Neural cell (in vitro differentiated cells): ENCODE data around the gene ATXN7L3. TPM values are rescaled to one million over a fixed set of nuclear protein-coding genes. Genes with fewer than 3 reads are reported as not detected.
A peak's percentile ranks its signal among the peaks of the same experiment; 100 is the strongest.

ENCODE experiments used
- H2AFZ ChIP-seq: fragments of 200-600, 300-800 bp; sonication (generic), shearing (Covaris generic); 2 replicates; pipeline ENCODE4 v1.6.0; 2014; ENCODE audit warnings: low read depth, mild to moderate bottlenecking, antibody characterized with exemption, low read length, moderate library complexity
- H3F3A ChIP-seq: fragments of 200-600 bp; shearing (Covaris generic); 2 replicates; pipeline ENCODE4 v1.6.1; 2016; ENCODE audit warnings: mild to moderate bottlenecking, moderate library complexity, mixed read lengths, antibody characterized with exemption, low read length; ENCODE audit not compliant: insufficient read depth, poor library complexity, severe bottlenecking
- H3K27ac ChIP-seq: fragments of 200-600, 300-800 bp; sonication (generic), shearing (Covaris generic); 2 replicates; pipeline ENCODE4 v1.5.1; 2014; ENCODE audit warnings: mild to moderate bottlenecking, low read length, moderate library complexity
- H3K27me3 ChIP-seq: fragments of 300-800, 200-600 bp; sonication (generic), shearing (Covaris generic); 2 replicates; pipeline ENCODE4 v1.6.0; 2014; ENCODE audit warnings: mild to moderate bottlenecking, low read depth, low read length, moderate library complexity; ENCODE audit not compliant: insufficient read depth
- H3K36me3 ChIP-seq: fragments of 300-800, 200-600 bp; sonication (generic), shearing (Covaris generic); 2 replicates; pipeline ENCODE4 v1.5.1; 2014; ENCODE audit warnings: mild to moderate bottlenecking, antibody characterized with exemption, low read length, moderate library complexity; ENCODE audit not compliant: insufficient read depth
- H3K4me2 ChIP-seq: fragments of 300-800, 200-600 bp; sonication (generic), shearing (Covaris generic); 2 replicates; pipeline ENCODE4 v1.6.0; 2014; ENCODE audit warnings: mild to moderate bottlenecking, low read length
- H3K4me3 ChIP-seq: fragments of 300-800, 200-600 bp; sonication (generic), shearing (Covaris generic); 2 replicates; pipeline ENCODE4 v1.5.1; 2014; ENCODE audit warnings: mild to moderate bottlenecking, low read length, moderate library complexity
- H3K79me2 ChIP-seq: fragments of 200-600 bp; shearing (Covaris generic); replicated peaks from 2 replicates; pipeline ENCODE4 v1.6.0; 2014; ENCODE audit warnings: mild to moderate bottlenecking, low read length, moderate library complexity; ENCODE audit not compliant: insufficient read depth
- H3K9ac ChIP-seq: fragments of 300-800, 200-600 bp; sonication (generic), shearing (Covaris generic); 2 replicates; pipeline ENCODE4 v1.6.1; 2016; ENCODE audit warnings: mild to moderate bottlenecking, low read length, mixed read lengths
- H3K9me2 ChIP-seq: fragments of 200-600 bp; shearing (Covaris generic); 2 replicates; pipeline ENCODE4 v1.6.1; 2016; ENCODE audit warnings: mild to moderate bottlenecking, low read length, mixed read lengths; ENCODE audit not compliant: insufficient read depth
- H3K9me3 ChIP-seq: fragments of 200-600, 300-800 bp; sonication (generic), shearing (Covaris generic); 2 replicates; pipeline ENCODE4 v1.6.1; 2016; ENCODE audit warnings: mild to moderate bottlenecking, mixed run types, low read length, moderate library complexity, mixed read lengths
- H4K20me1 ChIP-seq: fragments of 200-600 bp; shearing (Covaris generic); 2 replicates; pipeline ENCODE4 v1.6.1; 2016; ENCODE audit warnings: mild to moderate bottlenecking, mixed run types; ENCODE audit not compliant: insufficient read depth
- CTCF ChIP-seq: fragments of 450-650 bp; IDR thresholded peaks from 2 replicates; pipeline ENCODE4 v1.5.1; 2014; ENCODE audit warnings: antibody characterized with exemption, mild to moderate bottlenecking, moderate library complexity; ENCODE audit not compliant: poor library complexity, severe bottlenecking
- EP300 ChIP-seq: fragments of 450-650 bp; conservative IDR thresholded peaks from 2 replicates; pipeline ENCODE4 v1.6.1; 2014; ENCODE audit warnings: antibody characterized with exemption, mild to moderate bottlenecking, moderate library complexity; ENCODE audit not compliant: poor library complexity, severe bottlenecking
- EZH2 ChIP-seq: fragments of 200-600, 300-800 bp; shearing (Covaris generic), sonication (generic); IDR thresholded peaks from 2 replicates; pipeline ENCODE4 v1.6.1; 2014; ENCODE audit warnings: antibody characterized with exemption, low read length, borderline replicate concordance, mild to moderate bottlenecking; ENCODE audit not compliant: insufficient read depth, poor library complexity, severe bottlenecking
- MXI1 ChIP-seq: fragments of 450-650 bp; conservative IDR thresholded peaks from 2 replicates; pipeline ENCODE4 v1.6.1; 2014; ENCODE audit warnings: antibody characterized with exemption, mild to moderate bottlenecking; ENCODE audit not compliant: poor library complexity, severe bottlenecking
- POLR2AphosphoS5 ChIP-seq: IDR thresholded peaks from 2 replicates; pipeline ENCODE4 v1.6.1; 2012
- RAD21 ChIP-seq: fragments of 450-650 bp; conservative IDR thresholded peaks from 2 replicates; pipeline ENCODE4 v1.6.1; 2014; ENCODE audit warnings: antibody characterized with exemption, mild to moderate bottlenecking, moderate library complexity
- REST ChIP-seq: IDR thresholded peaks from 2 replicates; pipeline ENCODE4 v1.6.1; 2012; ENCODE audit warnings: borderline replicate concordance
- SMC3 ChIP-seq: fragments of 450-650 bp; conservative IDR thresholded peaks from 2 replicates; pipeline ENCODE4 v1.6.1; 2014; ENCODE audit warnings: antibody characterized with exemption, mild to moderate bottlenecking, moderate library complexity; ENCODE audit not compliant: poor library complexity
- TAF1 ChIP-seq: IDR thresholded peaks from 2 replicates; pipeline ENCODE4 v1.6.1; 2012; ENCODE audit warnings: low read depth
- polyA plus RNA-seq: library from polyadenylated mRNA; depleted of rRNA; stranded (reverse); fragments of >200 nt; gene quantifications from 2 replicates; pipeline ENCODE4 v1.2.3, GENCODE V29; 2014

The ATXN7L3 gene
- polyA plus RNA-seq, 1 donor from 2014 or later: 97.2 TPM

- Histone ChIP-seq H3K36me3 (peaks cover 19% of the 10 kb centered on the region), H3F3A (no peaks in the 10 kb centered on the region), H3K4me3 (no peak overlapping the region), H2AFZ (no peak overlapping the region), H3K4me2 (no peak overlapping the region), H4K20me1 (peaks cover 7% of the 10 kb centered on the region), H3K9me2 (no peaks in the 10 kb centered on the region), H3K9me3 (no peaks in the 10 kb centered on the region), H3K27me3 (no peaks in the 10 kb centered on the region), H3K27ac (no peak overlapping the region), H3K9ac (no peak overlapping the region), H3K79me2 (peaks cover 9% of the 10 kb centered on the region)
- no peak for TF ChIP-seq REST
- TF ChIP-seq SMC3: no peak
- no peak for TF ChIP-seq MXI1
- TF ChIP-seq POLR2AphosphoS5: no peak
- TF ChIP-seq EZH2: no peak
- TF ChIP-seq EP300: no peak
- no peak for TF ChIP-seq TAF1
- TF ChIP-seq RAD21: no peak
- TF ChIP-seq CTCF: no peak
Measured at GRCh38 chr17:44211281-44212265, 11.9 kb upstream of the ATXN7L3 start.

GRCh38 chr17:44210342-44211192 lies 10.9 kb upstream of the ATXN7L3 start:
- Histone ChIP-seq H2AFZ (no peak overlapping the region), H3K27ac (no peak overlapping the region), H3K9ac (no peak overlapping the region), H3K4me2 (no peak overlapping the region), H3K9me3 (no peaks in the 10 kb centered on the region), H3K79me2 (no peaks in the 10 kb centered on the region), H3K4me3 (no peak overlapping the region), H4K20me1 (peaks cover 3% of the 10 kb centered on the region), H3F3A (no peaks in the 10 kb centered on the region), H3K9me2 (no peaks in the 10 kb centered on the region), H3K36me3 (peaks cover 14% of the 10 kb centered on the region), H3K27me3 (no peaks in the 10 kb centered on the region)
- no peak for TF ChIP-seq EP300
- peak; percentile 10 for TF ChIP-seq POLR2AphosphoS5
- no peak for TF ChIP-seq EZH2
- peak; percentile 77 for TF ChIP-seq RAD21
- TF ChIP-seq CTCF: peak; percentile 80
- peak; percentile 35 for TF ChIP-seq MXI1
- TF ChIP-seq SMC3: peak; percentile 77
